HepG2 (cell line): ENCODE measurements around the gene HOXD9.

ENCODE experiments used
- CEBPB ChIP-seq: IDR thresholded peaks from 2 replicates; pipeline ENCODE4 v1.6.1; 2011; ENCODE audit warnings: low read depth, low read length, improper control_type of control experiment, borderline replicate concordance
- EP300 ChIP-seq, 3 experiments: sonication (generic) in 1 of 3; formaldehyde crosslinking in 1 of 3; IDR thresholded peaks; 2 replicates each; pipeline versions ENCODE4 v1.5.1 to v1.6.1; 2011 to 2020; ENCODE audit warnings: low read depth in 2 of 3, low read length in 2 of 3, borderline replicate concordance in 1 of 3, improper control_type of control experiment in 1 of 3, mild to moderate bottlenecking in 1 of 3, missing genetic modification reagents in 1 of 3, moderate library complexity in 1 of 3
- NR2F1 ChIP-seq, 2 experiments: fragments of 450-650 bp in 1 of 2; formaldehyde crosslinking in 1 of 2; IDR thresholded peaks; 2 replicates each; pipeline versions ENCODE4 v1.5.0 to v1.6.1; 2016 to 2020; ENCODE audit warnings: mild to moderate bottlenecking in 1 of 2, missing compliant biosample characterization in 1 of 2, missing genetic modification reagents in 1 of 2, moderate library complexity in 1 of 2
- PRPF4 ChIP-seq: fragments of 200-400 bp; formaldehyde crosslinking; IDR thresholded peaks from 2 replicates; pipeline ENCODE4 v1.6.1; 2016; ENCODE audit warnings: low read length, low read depth; ENCODE audit not compliant: poor library complexity, severe bottlenecking
- SP2 ChIP-seq: sonication (generic); formaldehyde crosslinking; IDR thresholded peaks from 2 replicates; pipeline ENCODE4 v1.5.1; 2020; ENCODE audit warnings: mild to moderate bottlenecking, missing genetic modification reagents
- SPEN ChIP-seq: sonication (generic); formaldehyde crosslinking; IDR thresholded peaks from 2 replicates; pipeline ENCODE4 v1.5.1; 2020; ENCODE audit warnings: low read depth, mild to moderate bottlenecking, missing genetic modification reagents
- ZMYM3 ChIP-seq: sonication (generic); formaldehyde crosslinking; IDR thresholded peaks from 2 replicates; pipeline ENCODE4 v1.5.1; 2020; ENCODE audit warnings: mild to moderate bottlenecking, missing genetic modification reagents
- ZNF232 ChIP-seq: sonication (generic); formaldehyde crosslinking; IDR thresholded peaks from 2 replicates; pipeline ENCODE4 v1.4.0; 2020; ENCODE audit warnings: missing genetic modification reagents, borderline replicate concordance
- ZNF670 ChIP-seq: sonication (generic); formaldehyde crosslinking; IDR thresholded peaks from 2 replicates; pipeline ENCODE4 v1.8.0; 2022; ENCODE audit warnings: mild to moderate bottlenecking, missing genetic modification reagents, borderline replicate concordance
- TF ChIP-seq, protein P1 (sequence below): fragments of 450-650 bp; IDR thresholded peaks from 2 replicates; pipeline ENCODE4 v1.6.1; 2016
- TF ChIP-seq, protein P2 (sequence below): sonication (generic); formaldehyde crosslinking; IDR thresholded peaks from 2 replicates; pipeline ENCODE4 v1.5.0; 2020; ENCODE audit warnings: mild to moderate bottlenecking, missing genetic modification reagents, moderate library complexity
- TF ChIP-seq, protein P3 (sequence below): sonication (generic); formaldehyde crosslinking; IDR thresholded peaks from 2 replicates; pipeline ENCODE4 v1.4.0; 2020; ENCODE audit warnings: mild to moderate bottlenecking, missing genetic modification reagents

DNA sequence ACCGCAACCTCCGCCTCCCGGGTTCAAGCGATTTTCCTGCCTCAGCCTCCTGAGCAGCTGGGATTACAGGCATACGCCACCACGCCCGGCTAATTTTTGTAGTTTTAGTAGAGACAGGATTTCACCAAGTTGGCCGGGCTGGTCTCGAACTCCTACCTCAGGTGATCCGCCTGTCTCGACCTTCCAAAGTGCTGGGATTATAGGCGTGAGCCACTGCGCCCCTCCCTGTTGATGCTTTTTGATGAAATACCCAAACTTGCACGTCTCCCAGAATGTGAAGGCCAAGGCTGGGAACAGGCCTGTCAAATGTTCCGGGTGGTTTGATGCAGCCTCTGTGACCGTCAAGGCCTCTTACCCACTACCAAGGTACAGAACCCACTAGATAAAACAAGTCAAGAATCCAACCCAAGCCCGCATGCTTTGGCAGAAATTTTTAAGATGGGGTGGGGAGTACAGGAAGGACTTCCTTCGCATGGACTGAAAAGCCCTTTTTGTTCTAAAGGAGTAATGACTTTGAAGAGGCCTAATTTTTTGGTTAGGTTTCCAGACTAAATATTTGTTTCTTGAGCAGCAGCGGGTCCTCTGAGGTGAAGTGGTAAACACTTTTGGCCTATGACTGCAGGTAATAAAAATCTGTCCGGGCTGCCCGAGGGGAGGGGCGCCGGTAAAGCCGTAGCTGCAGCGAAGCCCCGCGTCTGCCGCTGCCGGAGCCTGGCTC, 35.0 kb upstream of the HOXD9 start:
- no peak for TF ChIP-seq ZMYM3 (CRISPR knock-in tag)
- no peak for TF ChIP-seq NR2F1 (CRISPR knock-in tag; IDR thresholded peaks at IDR 0.05)
- TF ChIP-seq CEBPB, result no peak
- TF ChIP-seq, protein P1, sequence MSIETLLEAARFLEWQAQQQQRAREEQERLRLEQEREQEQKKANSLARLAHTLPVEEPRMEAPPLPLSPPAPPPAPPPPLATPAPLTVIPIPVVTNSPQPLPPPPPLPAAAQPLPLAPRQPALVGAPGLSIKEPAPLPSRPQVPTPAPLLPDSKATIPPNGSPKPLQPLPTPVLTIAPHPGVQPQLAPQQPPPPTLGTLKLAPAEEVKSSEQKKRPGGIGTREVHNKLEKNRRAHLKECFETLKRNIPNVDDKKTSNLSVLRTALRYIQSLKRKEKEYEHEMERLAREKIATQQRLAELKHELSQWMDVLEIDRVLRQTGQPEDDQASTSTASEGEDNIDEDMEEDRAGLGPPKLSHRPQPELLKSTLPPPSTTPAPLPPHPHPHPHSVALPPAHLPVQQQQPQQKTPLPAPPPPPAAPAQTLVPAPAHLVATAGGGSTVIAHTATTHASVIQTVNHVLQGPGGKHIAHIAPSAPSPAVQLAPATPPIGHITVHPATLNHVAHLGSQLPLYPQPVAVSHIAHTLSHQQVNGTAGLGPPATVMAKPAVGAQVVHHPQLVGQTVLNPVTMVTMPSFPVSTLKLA, result no peak
- TF ChIP-seq, protein P2, sequence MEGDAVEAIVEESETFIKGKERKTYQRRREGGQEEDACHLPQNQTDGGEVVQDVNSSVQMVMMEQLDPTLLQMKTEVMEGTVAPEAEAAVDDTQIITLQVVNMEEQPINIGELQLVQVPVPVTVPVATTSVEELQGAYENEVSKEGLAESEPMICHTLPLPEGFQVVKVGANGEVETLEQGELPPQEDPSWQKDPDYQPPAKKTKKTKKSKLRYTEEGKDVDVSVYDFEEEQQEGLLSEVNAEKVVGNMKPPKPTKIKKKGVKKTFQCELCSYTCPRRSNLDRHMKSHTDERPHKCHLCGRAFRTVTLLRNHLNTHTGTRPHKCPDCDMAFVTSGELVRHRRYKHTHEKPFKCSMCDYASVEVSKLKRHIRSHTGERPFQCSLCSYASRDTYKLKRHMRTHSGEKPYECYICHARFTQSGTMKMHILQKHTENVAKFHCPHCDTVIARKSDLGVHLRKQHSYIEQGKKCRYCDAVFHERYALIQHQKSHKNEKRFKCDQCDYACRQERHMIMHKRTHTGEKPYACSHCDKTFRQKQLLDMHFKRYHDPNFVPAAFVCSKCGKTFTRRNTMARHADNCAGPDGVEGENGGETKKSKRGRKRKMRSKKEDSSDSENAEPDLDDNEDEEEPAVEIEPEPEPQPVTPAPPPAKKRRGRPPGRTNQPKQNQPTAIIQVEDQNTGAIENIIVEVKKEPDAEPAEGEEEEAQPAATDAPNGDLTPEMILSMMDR (CRISPR knock-in tag), result no peak
- no peak for TF ChIP-seq ZNF232 (CRISPR knock-in tag)
- TF ChIP-seq, protein P3, sequence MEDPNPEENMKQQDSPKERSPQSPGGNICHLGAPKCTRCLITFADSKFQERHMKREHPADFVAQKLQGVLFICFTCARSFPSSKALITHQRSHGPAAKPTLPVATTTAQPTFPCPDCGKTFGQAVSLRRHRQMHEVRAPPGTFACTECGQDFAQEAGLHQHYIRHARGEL (CRISPR knock-in tag), result no peak
- no peak for TF ChIP-seq ZNF670 (CRISPR knock-in tag)
- TF ChIP-seq SPEN (CRISPR knock-in tag), result no peak
- no peak for TF ChIP-seq EP300 (IDR thresholded peaks at IDR 0.05; ENCODE audit: low read depth in 2 of 2, low read length in 2 of 2)
- TF ChIP-seq EP300 (CRISPR knock-in tag; IDR thresholded peaks at IDR 0.05; ENCODE audit: borderline replicate concordance), result no peak
- TF ChIP-seq PRPF4, result no peak
- no peak for TF ChIP-seq SP2 (CRISPR knock-in tag)
